K562 treated with DMSO at 1 percent for 12 hours (cell line): ENCODE measurements around the gene KCNAB3. TPM values are rescaled to one million over a fixed set of nuclear protein-coding genes. Genes with fewer than 3 reads are reported as not detected.

ENCODE experiments used
- total RNA-seq: library from RNA; unstranded; fragments of 300-600 nt; gene quantifications from 2 replicates; pipeline ENCODE4 v1.2.3, GENCODE V29; 2022; ENCODE audit not compliant: insufficient read depth

The KCNAB3 gene
- 1.4 and 2.1 TPM in 2 replicates for total RNA-seq

DNA sequence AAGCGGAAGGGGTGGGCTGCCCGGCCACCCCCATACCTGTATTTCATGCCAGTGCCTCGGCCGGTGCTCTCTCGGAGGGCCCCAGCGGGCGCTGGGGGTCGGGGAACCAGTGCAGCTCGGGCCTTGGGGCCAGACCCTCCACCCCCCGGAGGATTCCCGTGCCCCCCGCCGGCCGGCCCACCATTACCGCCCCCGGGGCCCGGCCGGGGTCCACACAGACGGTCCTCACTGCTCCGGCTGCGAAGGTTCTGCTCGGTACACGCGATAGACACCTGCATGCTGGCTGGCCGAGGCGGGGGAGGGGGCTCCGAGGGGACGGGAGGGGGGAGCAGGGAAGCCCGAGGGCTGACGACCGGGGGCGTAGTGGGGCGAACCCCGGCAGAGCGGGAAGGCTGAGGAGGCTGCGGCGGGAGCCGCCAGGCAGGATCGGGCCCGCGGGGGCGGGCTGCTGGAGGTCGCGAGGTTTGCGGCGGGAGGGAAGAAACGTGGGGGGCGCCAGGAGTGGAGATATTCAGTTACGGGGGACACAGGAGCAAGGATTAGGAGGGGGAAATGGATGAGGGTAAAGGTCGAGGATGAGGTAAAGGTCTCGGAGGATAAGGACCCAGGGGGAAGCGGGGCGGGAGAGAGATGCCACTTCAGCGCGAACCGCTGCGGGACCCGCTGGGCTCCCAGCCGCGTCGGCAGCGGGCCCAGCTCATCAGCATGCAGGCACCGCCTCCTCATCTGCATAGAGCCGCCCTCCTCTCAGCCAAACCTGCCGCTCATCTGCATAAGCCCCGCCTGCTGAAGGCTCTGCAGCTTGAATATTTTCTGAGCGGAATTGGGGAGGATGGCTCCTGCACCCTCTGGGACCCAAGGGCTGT lies at the start of gene KCNAB3:
Gene KCNAB3 (minus strand): TSS at position 699 of the 866 bp plus-strand sequence. CDS start 421 bp downstream, at position 278.

DNA sequence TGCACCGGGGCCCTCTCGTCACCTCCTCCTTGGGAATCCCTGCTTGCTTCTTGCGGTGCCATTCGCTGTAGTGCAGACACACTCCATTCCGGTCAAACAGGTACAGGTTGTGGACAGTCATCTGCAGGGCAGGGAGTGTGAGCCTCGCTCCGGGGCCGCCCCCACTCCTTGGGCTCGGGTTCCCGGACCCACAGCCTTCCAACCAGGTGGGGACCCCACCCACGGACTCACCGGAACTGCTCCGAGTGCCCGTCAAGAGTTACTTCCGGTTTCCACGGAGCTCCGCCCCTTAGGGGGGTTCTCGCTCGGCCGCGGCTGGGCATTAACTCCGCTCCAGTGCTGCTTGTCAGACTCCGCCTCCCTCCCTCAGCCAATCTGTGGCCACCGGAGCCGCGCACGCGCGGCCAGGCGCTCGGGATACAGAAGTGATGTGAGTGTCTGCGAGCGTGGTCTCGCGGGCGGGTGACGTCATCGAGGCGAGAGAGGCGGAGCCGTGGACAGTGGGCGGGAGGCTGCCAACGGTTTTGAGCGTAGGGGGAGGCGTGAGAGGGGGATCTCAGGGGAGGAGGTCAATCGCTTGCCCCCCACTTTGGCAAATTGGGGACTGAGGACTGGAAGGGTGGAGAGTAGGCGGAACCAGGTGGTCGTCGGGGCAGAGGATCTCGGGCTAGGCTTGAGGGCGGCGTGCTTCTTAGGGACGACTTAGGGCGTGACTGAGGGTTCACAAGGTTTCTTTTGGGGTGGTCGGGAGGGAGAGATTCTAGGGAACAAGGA lies 2.2 kb upstream of the KCNAB3 start, which contains the start of the genes CNTROB and TRAPPC1:
Gene CNTROB (plus strand): TSS at position 498 of the 774 bp plus-strand sequence. CDS start 874 bp downstream, outside the sequence.
Gene TRAPPC1 (minus strand): TSS at position 238 of the 774 bp plus-strand sequence. CDS start 117 bp downstream, at position 121.

DNA sequence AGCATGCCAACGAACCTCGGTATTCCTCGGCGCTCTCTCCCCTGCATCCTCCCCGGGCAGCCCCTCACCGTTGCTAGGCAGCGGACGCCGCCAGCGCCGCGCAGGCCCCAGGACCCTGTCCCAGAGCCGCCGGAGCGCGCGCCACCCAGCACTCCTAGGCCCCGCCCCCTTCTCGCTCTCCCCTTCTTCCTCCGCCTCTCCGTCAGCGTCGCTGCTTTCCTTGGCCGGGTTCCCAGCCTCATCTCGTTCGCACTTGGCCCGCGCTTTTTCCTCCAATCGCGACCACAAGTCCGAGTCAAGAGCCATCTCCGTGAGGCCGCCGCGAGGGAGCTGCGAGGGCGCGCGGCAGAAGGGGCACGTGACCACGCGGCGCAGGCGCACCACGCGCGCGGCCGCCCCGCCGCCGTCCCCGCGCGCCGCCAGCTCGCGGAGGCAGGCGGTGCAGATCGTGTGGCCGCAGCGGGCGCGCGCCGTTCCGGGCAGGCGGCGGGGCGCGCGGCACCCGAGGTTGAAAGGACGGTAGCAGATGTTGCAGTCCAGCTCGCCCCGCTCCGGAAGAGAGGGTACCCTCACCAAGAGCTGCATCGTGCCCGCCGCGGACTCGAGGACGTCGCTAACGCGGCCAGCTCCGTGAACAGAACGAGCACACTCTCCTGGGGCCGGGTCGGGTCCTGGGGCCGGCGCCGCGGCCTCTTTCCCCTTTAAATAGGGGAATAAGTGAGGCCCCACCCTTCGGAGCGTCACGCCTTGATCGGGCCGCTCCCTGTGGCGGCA lies 13.9 kb downstream of the KCNAB3 start, which contains the start of gene RNF227:
Gene RNF227 (minus strand): TSS at position 679 of the 774 bp plus-strand sequence. CDS start 94 bp downstream, at position 585.

DNA sequence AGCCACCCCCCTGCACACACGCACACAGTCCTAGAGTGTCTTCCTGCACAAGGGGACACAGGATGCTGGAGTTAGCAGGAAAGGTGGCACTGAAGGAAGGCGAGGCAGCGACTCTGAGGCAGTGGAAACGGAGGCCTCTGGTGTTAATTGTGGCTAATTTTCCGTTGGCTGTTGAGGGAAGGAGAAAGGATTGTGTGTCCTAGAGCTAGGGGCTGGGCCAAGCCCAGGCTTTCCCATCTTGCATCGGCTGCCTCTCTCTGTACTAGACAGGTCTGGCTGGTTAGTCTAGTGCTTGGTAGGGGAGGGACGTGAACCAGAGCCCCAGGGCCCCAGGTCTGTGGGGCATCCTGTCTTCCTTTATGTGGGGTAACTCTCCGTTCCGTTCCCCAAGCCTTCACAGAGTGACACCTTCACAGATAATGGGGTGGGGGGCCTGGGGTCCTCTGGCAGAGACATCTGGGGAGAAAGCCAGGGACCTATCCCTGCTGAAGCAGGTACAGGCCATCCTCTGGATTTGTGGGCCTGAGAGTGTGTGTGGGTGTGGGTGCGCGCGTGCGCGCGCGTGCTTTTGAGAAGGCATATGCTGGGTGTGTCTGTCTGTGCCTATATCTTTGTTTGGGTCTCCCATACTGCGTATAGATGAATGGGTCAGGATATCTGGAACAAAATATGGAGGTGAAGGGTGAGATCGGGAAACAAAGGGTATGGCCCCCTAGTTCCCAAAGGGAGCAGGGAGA lies 41.3 kb downstream of the KCNAB3 start, which contains the start of gene CHD3:
Gene CHD3 (plus strand): TSS at position 606 of the 737 bp plus-strand sequence. CDS start 212 bp downstream, outside the sequence.

Other genes with a start within 250 kb of the KCNAB3 start
- gene TP53, start 242.4 kb downstream of the KCNAB3 start, total RNA-seq: 5.9 and 6.0 TPM in 2 replicates
- 40.5 and 46.5 TPM in 2 replicates for gene WRAP53, start 241.4 kb downstream of the KCNAB3 start, total RNA-seq
- gene EFNB3, start 224.7 kb downstream of the KCNAB3 start, total RNA-seq: not detected in 2 replicates
- not detected in 2 replicates for gene DNAH2, start 212.1 kb downstream of the KCNAB3 start, total RNA-seq
- gene KDM6B, start 95.6 kb downstream of the KCNAB3 start, total RNA-seq: 4.7 and 22.0 TPM in 2 replicates
- 2.8 TPM in 1 of 2 replicates, not detected in the other for gene TMEM88, start 74.8 kb downstream of the KCNAB3 start, total RNA-seq
- gene NAA38, start 72.3 kb downstream of the KCNAB3 start, total RNA-seq: 49.9 and 82.9 TPM in 2 replicates
- gene CYB5D1, start 71.9 kb downstream of the KCNAB3 start, total RNA-seq: 0.70 and 2.5 TPM in 2 replicates
- 12.4 and 22.4 TPM in 2 replicates for gene CHD3, start 41.1 kb downstream of the KCNAB3 start, total RNA-seq
- gene RNF227, start 13.6 kb downstream of the KCNAB3 start, total RNA-seq: 0.31 and 1.5 TPM in 2 replicates
- 125 and 136 TPM in 2 replicates for gene TRAPPC1, start 2.1 kb upstream of the KCNAB3 start, total RNA-seq
- gene CNTROB, start 2.4 kb upstream of the KCNAB3 start, total RNA-seq: 21.9 and 37.3 TPM in 2 replicates
- not detected in 2 replicates for gene GUCY2D, start 72.8 kb upstream of the KCNAB3 start, total RNA-seq
- not detected in 2 replicates for gene ALOX15B, start 109.2 kb upstream of the KCNAB3 start, total RNA-seq
- not detected in 2 replicates for gene ALOX12B, start 157.9 kb upstream of the KCNAB3 start, total RNA-seq
- not detected in 2 replicates for gene ALOXE3, start 188.7 kb upstream of the KCNAB3 start, total RNA-seq
- 1.6 TPM in 1 of 2 replicates, not detected in the other for gene HES7, start 194.2 kb upstream of the KCNAB3 start, total RNA-seq
- gene PER1, start 222.5 kb upstream of the KCNAB3 start, total RNA-seq: 3.3 and 6.1 TPM in 2 replicates
- gene VAMP2, start 233.1 kb upstream of the KCNAB3 start, total RNA-seq: 23.8 and 39.3 TPM in 2 replicates
- 17.1 and 17.9 TPM in 2 replicates for gene TMEM107, start 246.5 kb upstream of the KCNAB3 start, total RNA-seq